Hepatocyte (in vitro differentiated cells): ENCODE results near the gene ASB1. TPM values are rescaled to one million over a fixed set of nuclear protein-coding genes. Genes with fewer than 3 reads are reported as not detected.

ENCODE experiments used
- DNase-seq: peaks from one replicate; pipeline ENCODE4 v3.0.0-alpha.2; 2016; ENCODE audit warnings: low spot score
- H2AFZ ChIP-seq: fragments of 200-600 bp; sonication (generic); 2 replicates; pipeline ENCODE4 v1.6.0; 2016; ENCODE audit warnings: antibody characterized with exemption, mild to moderate bottlenecking
- H3K27ac ChIP-seq: fragments of 200-600 bp; sonication (generic); 2 replicates; pipeline ENCODE4 v1.5.1; 2016; ENCODE audit warnings: mild to moderate bottlenecking
- H3K27me3 ChIP-seq: fragments of 200-600 bp; sonication (generic); 2 replicates; pipeline ENCODE4 v1.6.1; 2016
- H3K36me3 ChIP-seq: fragments of 200-600 bp; sonication (generic); replicated peaks from 2 replicates; pipeline ENCODE4 v1.5.1; 2016; ENCODE audit warnings: low read depth; ENCODE audit not compliant: insufficient read depth
- H3K4me1 ChIP-seq: fragments of 200-600 bp; sonication (generic); 2 replicates; pipeline ENCODE4 v1.5.1; 2016; ENCODE audit warnings: mild to moderate bottlenecking, moderate library complexity; ENCODE audit not compliant: insufficient read depth
- H3K4me2 ChIP-seq: fragments of 200-600 bp; sonication (generic); 2 replicates; pipeline ENCODE4 v1.6.0; 2016
- H3K4me3 ChIP-seq: fragments of 200-600 bp; sonication (generic); 2 replicates; pipeline ENCODE4 v1.5.1; 2016; ENCODE audit warnings: mild to moderate bottlenecking
- H3K79me2 ChIP-seq: fragments of 200-600 bp; sonication (generic); 2 replicates; pipeline ENCODE4 v1.6.0; 2017; ENCODE audit warnings: mild to moderate bottlenecking
- H3K9me2 ChIP-seq: fragments of 200-600 bp; sonication (generic); replicated peaks from 2 replicates; pipeline ENCODE4 v1.6.0; 2017; ENCODE audit warnings: mild to moderate bottlenecking; ENCODE audit not compliant: insufficient read depth
- H3K9me3 ChIP-seq: fragments of 200-600 bp; sonication (generic); 2 replicates; pipeline ENCODE4 v1.5.1; 2016; ENCODE audit warnings: low read depth, mild to moderate bottlenecking
- H4K20me1 ChIP-seq: fragments of 200-600 bp; sonication (generic); 2 replicates; pipeline ENCODE4 v1.6.0; 2016; ENCODE audit warnings: mild to moderate bottlenecking; ENCODE audit not compliant: insufficient read depth, poor library complexity, severe bottlenecking
- EZH2 ChIP-seq: fragments of 200-600 bp; sonication (generic); IDR thresholded peaks from 2 replicates; pipeline ENCODE4 v1.6.1; 2016; ENCODE audit warnings: antibody characterized with exemption, mild to moderate bottlenecking, borderline replicate concordance
- EZH2phosphoT487 ChIP-seq: fragments of 200-600 bp; sonication (generic); IDR thresholded peaks from one replicate; pipeline ENCODE4 v1.6.1; 2018; ENCODE audit warnings: antibody characterized with exemption, mild to moderate bottlenecking, low read depth, moderate library complexity; ENCODE audit not compliant: unreplicated experiment, severe bottlenecking
- WGBS: methylation state at CpG from one replicate; pipeline ENCODE4 v1.1.6; 2016; ENCODE audit warnings: low lambda C conversion rate; ENCODE audit errors: missing lambda C conversion rate; 5-methylcytosine and 5-hydroxymethylcytosine counted together
- polyA plus RNA-seq: library from polyadenylated mRNA; unstranded; fragments of >200 nt; fragmentation: Nextera tagmentation; extraction: Ambion mirVana; gene quantifications from 2 replicates; pipeline ENCODE4 v1.2.1, GENCODE V29; 2016
- small RNA-seq: library from RNA; depleted of rRNA; stranded (forward); fragments of <200 nt; gene quantifications from one replicate; pipeline ENCODE3, GENCODE V24; 2014
- total RNA-seq: library from RNA; depleted of rRNA; stranded (reverse); fragments of >200 nt; gene quantifications from 2 replicates; pipeline ENCODE4 v1.2.3, GENCODE V29; 2014
- TF ChIP-seq, protein P1 (sequence below): fragments of 200-600 bp; sonication (generic); IDR thresholded peaks from 2 replicates; pipeline ENCODE4 v1.5.1; 2016; ENCODE audit warnings: antibody characterized with exemption, mild to moderate bottlenecking; ENCODE audit not compliant: poor library complexity

The ASB1 gene
- total and polyA plus RNA-seq, 2 experiments from 2014 or later: 13.0 to 27.9 TPM

DNA sequence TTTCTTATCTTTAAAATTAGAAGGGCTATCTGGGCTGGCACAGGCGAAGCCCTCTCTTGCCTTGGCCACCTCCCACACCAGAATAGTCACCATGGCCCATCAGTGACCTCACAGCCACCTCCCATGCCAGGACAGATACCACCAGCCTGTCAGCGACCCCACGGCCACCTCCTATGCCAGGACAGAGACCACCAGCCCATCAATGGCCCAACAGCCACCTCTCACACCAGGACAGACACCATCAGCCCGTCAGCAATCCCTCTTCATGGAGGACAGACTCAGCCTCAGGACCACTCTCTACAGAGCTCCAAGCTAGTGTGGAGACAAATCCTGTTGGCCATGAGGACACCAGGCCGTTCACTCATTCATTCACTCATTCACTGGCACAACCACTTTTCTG is 74.6 kb downstream of the ASB1 start:
- Histone ChIP-seq H3K79me2 (no peaks in the 10 kb centered on the region), H3K36me3 (no peaks in the 10 kb centered on the region), H3K4me2 (no peak overlapping the region), H3K4me1 (no peaks in the 10 kb centered on the region), H2AFZ (no peak overlapping the region), H3K9me2 (no peaks in the 10 kb centered on the region), H3K9me3 (no peaks in the 10 kb centered on the region), H3K27ac (no peak overlapping the region), H4K20me1 (no peaks in the 10 kb centered on the region), H3K4me3 (no peak overlapping the region), H3K27me3 (no peaks in the 10 kb centered on the region)
- 86% methylated on average over 5 of the region's 5 CpGs for WGBS
- TF ChIP-seq EZH2phosphoT487 (no peak), EZH2 (no peak)
- TF ChIP-seq, protein P1, sequence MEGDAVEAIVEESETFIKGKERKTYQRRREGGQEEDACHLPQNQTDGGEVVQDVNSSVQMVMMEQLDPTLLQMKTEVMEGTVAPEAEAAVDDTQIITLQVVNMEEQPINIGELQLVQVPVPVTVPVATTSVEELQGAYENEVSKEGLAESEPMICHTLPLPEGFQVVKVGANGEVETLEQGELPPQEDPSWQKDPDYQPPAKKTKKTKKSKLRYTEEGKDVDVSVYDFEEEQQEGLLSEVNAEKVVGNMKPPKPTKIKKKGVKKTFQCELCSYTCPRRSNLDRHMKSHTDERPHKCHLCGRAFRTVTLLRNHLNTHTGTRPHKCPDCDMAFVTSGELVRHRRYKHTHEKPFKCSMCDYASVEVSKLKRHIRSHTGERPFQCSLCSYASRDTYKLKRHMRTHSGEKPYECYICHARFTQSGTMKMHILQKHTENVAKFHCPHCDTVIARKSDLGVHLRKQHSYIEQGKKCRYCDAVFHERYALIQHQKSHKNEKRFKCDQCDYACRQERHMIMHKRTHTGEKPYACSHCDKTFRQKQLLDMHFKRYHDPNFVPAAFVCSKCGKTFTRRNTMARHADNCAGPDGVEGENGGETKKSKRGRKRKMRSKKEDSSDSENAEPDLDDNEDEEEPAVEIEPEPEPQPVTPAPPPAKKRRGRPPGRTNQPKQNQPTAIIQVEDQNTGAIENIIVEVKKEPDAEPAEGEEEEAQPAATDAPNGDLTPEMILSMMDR: no peak
- DNase-seq: no peak

Small RNA genes lying within 50 kb of the gene (small RNA-seq; reads per million reads assigned to genes)
- gene RNU6-234P: not detected

Other genes with a start within 250 kb of the ASB1 start
- 20.4 and 25.9 TPM in 2 replicates for gene ILKAP, start 223.2 kb upstream of the ASB1 start, total RNA-seq
- gene ILKAP, start 223.2 kb upstream of the ASB1 start, polyA plus RNA-seq: 36.6 and 37.5 TPM in 2 replicates
- gene HES6, start 186.9 kb upstream of the ASB1 start, total RNA-seq: 14.1 and 17.8 TPM in 2 replicates
- 23.0 and 28.5 TPM in 2 replicates for gene HES6, start 186.9 kb upstream of the ASB1 start, polyA plus RNA-seq
- 6.1 and 8.9 TPM in 2 replicates for gene PER2, start 138.3 kb upstream of the ASB1 start, total RNA-seq
- gene PER2, start 138.3 kb upstream of the ASB1 start, polyA plus RNA-seq: 6.0 and 6.4 TPM in 2 replicates
- 9.0 and 9.7 TPM in 2 replicates for gene TRAF3IP1, start 106.4 kb upstream of the ASB1 start, total RNA-seq
- gene TRAF3IP1, start 106.4 kb upstream of the ASB1 start, polyA plus RNA-seq: 8.4 and 9.1 TPM in 2 replicates